GM06990 (cell line): ENCODE results near the gene E2F2.

Experiments used
- DNase-seq: peaks from one replicate; pipeline ENCODE4 v3.0.0-alpha.2; 2011; ENCODE audit not compliant: insufficient read length; ENCODE audit errors: extremely low read depth
- H3K27me3 ChIP-seq: replicated peaks from 2 replicates; pipeline ENCODE4 v1.6.0; 2011; ENCODE audit warnings: low read length; ENCODE audit not compliant: control insufficient read depth, insufficient read depth
- H3K36me3 ChIP-seq: 2 replicates; pipeline ENCODE4 v1.5.1; 2011; ENCODE audit warnings: low read length; ENCODE audit not compliant: control insufficient read depth, insufficient read depth
- H3K4me3 ChIP-seq: replicated peaks from 2 replicates; pipeline ENCODE4 v1.5.1; 2011; ENCODE audit warnings: low read depth, mild to moderate bottlenecking, control low read depth, low read length
- TF ChIP-seq, protein P1 (sequence below): IDR thresholded peaks from 2 replicates; pipeline ENCODE4 v1.5.1; 2011; ENCODE audit warnings: low read length, control low read depth, mild to moderate bottlenecking, inconsistent platforms; ENCODE audit not compliant: insufficient read depth, poor library complexity, severe bottlenecking

The E2F2 gene

GRCh38 chr1:23570001-23570691, 39.1 kb upstream of the E2F2 start:
- no peaks in the 10 kb centered on the region for H3K27me3 ChIP-seq
- no peak for DNase-seq
- H3K36me3 ChIP-seq, result no peaks in the 10 kb centered on the region
- H3K4me3 ChIP-seq, result no peak overlapping the region
- TF ChIP-seq, protein P1, sequence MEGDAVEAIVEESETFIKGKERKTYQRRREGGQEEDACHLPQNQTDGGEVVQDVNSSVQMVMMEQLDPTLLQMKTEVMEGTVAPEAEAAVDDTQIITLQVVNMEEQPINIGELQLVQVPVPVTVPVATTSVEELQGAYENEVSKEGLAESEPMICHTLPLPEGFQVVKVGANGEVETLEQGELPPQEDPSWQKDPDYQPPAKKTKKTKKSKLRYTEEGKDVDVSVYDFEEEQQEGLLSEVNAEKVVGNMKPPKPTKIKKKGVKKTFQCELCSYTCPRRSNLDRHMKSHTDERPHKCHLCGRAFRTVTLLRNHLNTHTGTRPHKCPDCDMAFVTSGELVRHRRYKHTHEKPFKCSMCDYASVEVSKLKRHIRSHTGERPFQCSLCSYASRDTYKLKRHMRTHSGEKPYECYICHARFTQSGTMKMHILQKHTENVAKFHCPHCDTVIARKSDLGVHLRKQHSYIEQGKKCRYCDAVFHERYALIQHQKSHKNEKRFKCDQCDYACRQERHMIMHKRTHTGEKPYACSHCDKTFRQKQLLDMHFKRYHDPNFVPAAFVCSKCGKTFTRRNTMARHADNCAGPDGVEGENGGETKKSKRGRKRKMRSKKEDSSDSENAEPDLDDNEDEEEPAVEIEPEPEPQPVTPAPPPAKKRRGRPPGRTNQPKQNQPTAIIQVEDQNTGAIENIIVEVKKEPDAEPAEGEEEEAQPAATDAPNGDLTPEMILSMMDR, result no peak

- no peak for DNase-seq
- Histone ChIP-seq H3K36me3 (no peaks in the 10 kb centered on the region), H3K27me3 (no peaks in the 10 kb centered on the region), H3K4me3 (peak overlapping the region; percentile 57)
- TF ChIP-seq, protein P1, result no peak
Observed at GRCh38 chr1:23568608-23569383, 37.8 kb upstream of the E2F2 start.

GRCh38 chr1:23567996-23568607, 37.1 kb upstream of the E2F2 start:
- no peak for DNase-seq
- Histone ChIP-seq H3K36me3 (no peaks in the 10 kb centered on the region), H3K4me3 (peak overlapping the region; percentile 57), H3K27me3 (no peaks in the 10 kb centered on the region)
- TF ChIP-seq, protein P1, result no peak

DNA sequence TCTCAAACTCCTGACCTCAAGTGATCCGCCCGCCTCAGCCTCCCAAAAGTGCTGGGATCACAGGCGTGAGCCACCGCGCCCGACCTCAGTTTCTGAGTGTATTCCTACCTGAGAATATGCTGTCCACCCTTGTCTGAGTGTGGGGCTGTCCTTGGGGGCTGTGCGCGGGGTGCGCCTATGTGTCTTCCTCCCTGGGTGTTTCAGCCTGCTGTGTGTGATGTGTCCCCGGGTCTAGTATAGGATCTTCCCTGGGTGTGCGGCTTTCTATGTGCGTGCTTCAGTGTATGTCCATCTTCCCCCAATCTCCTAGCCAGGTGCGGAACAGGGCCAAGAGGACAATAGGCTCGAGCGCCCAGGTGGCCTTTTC, 36.6 kb upstream of the E2F2 start:
- no peak for DNase-seq
- TF ChIP-seq, protein P1, result no peak
- Histone ChIP-seq H3K4me3 (peak overlapping the region; percentile 57), H3K36me3 (no peaks in the 10 kb centered on the region), H3K27me3 (no peaks in the 10 kb centered on the region)

GRCh38 chr1:23566304-23566703, 35.3 kb upstream of the E2F2 start:
- Histone ChIP-seq H3K4me3 (no peak overlapping the region), H3K27me3 (no peaks in the 10 kb centered on the region), H3K36me3 (no peaks in the 10 kb centered on the region)
- no peak for DNase-seq
- TF ChIP-seq, protein P1, result peak; percentile 38
